ENCODE measurements around the gene GAP43. TPM values are rescaled to one million over a fixed set of nuclear protein-coding genes. Genes with fewer than 3 reads are reported as not detected.

The GAP43 gene
- total and polyA plus RNA-seq, 2 donors: 0.42 to 0.68 TPM

- no peaks in the 10 kb centered on the region for H3K9me3 ChIP-seq (ENCODE audit: control insufficient read depth in 2 of 2, insufficient read depth in 1 of 2, low read length in 1 of 2)
- no peak for DNase-seq (ENCODE audit: low read depth in 6 of 9, low spot score in 9 of 9)
- H3K36me3 ChIP-seq (ENCODE audit: control insufficient read depth in 2 of 2, insufficient read depth in 2 of 2, low read length in 1 of 2): no peaks in the 10 kb centered on the region
- H3K4me3 ChIP-seq (ENCODE audit: low read length in 2 of 2): no peak overlapping the region
- H3K27ac ChIP-seq (ENCODE audit: low read depth in 1 of 2, low read length in 1 of 2): no peak overlapping the region
- no peaks in the 10 kb centered on the region for H3K4me1 ChIP-seq (ENCODE audit: control insufficient read depth in 2 of 2, insufficient read depth in 2 of 2, low read length in 2 of 2)
- no peaks in the 10 kb centered on the region for H3K27me3 ChIP-seq (ENCODE audit: control insufficient read depth in 2 of 2, insufficient read depth in 1 of 2, low read length in 1 of 2)
- WGBS: 95% methylated on average over 7 of the region's 7 CpGs
These were observed 74.1 kb downstream of the GAP43 start for GRCh38 chr3:115697263-115698053.

DNA sequence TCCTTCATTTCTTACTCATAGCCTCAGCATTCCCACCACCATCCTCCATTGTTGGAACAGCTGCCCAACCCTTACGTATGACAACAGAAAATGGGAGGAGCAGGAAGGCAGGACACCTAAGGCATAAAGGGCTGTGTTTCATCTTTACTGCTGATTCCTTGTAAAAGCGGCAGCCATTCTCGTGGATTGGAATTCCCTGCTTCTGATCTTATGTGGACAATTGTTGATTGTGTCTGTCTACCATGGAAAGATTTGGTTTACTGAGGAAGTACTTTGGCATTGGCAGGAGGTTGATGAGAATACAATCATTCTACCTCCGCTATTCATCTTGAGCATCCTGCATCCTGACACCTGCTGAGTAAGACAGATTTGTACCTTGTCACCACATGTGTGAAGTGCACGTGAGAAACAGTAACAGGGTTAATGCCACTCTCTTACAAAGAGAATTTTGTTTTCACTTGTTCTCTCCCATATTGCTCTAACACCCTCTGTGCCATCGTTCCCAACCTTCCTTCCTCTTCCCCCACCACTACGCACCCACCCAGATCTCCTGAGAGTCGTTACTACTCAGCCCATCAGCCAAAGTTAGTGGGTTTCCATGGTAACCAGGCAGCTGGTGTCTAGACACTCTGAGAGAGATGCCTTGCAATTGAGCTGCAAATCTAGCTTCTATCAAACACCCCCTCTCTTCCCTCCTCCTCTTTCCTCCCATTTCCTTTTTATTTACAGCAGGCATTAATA lies 75.7 kb downstream of the GAP43 start:
- peak in 1 of 9 donors; percentile 4 for DNase-seq (ENCODE audit: low read depth in 6 of 9, low spot score in 9 of 9)
- no peak overlapping the region for H3K27ac ChIP-seq (ENCODE audit: low read depth in 1 of 2, low read length in 1 of 2)

DNA sequence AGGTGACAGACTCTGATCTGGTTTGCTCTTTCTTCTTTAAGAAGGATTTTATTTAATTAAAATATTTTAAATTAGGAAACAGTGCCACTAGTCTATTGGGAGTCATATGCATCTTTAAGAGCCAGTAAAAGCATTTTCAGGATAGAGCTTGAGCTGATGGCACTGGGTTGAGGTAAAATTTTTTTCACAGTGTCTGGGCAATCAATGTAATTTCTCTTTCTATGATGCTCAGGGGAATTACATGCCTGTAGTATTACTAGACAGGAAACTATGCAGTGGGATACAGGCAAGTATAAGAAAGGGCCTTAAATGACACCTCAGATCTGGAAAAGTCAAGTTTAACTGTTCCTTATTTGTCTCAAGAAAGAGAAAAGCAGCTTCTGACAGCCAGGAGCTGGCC lies 76.4 kb downstream of the GAP43 start:
- H3K4me3 ChIP-seq (ENCODE audit: low read length in 2 of 2): no peak overlapping the region
- no peak overlapping the region for H3K27ac ChIP-seq (ENCODE audit: low read depth in 1 of 2, low read length in 1 of 2)
- H3K9me3 ChIP-seq (ENCODE audit: control insufficient read depth in 2 of 2, insufficient read depth in 1 of 2, low read length in 1 of 2): no peaks in the 10 kb centered on the region
- H3K4me1 ChIP-seq (ENCODE audit: control insufficient read depth in 2 of 2, insufficient read depth in 2 of 2, low read length in 2 of 2): no peaks in the 10 kb centered on the region
- DNase-seq (ENCODE audit: low read depth in 6 of 9, low spot score in 9 of 9): no peak
- no peaks in the 10 kb centered on the region for H3K27me3 ChIP-seq (ENCODE audit: control insufficient read depth in 2 of 2, insufficient read depth in 1 of 2, low read length in 1 of 2)
- H3K36me3 ChIP-seq (ENCODE audit: control insufficient read depth in 2 of 2, insufficient read depth in 2 of 2, low read length in 1 of 2): no peaks in the 10 kb centered on the region

More for the DNA sequence above, 75.7 kb downstream of the GAP43 start:
- no peaks in the 10 kb centered on the region for H3K36me3 ChIP-seq (ENCODE audit: control insufficient read depth in 2 of 2, insufficient read depth in 2 of 2, low read length in 1 of 2)
- 67% methylated on average over 8 of the region's 8 CpGs for WGBS
- H3K4me1 ChIP-seq (ENCODE audit: control insufficient read depth in 2 of 2, insufficient read depth in 2 of 2, low read length in 2 of 2): no peaks in the 10 kb centered on the region
- H3K9me3 ChIP-seq (ENCODE audit: control insufficient read depth in 2 of 2, insufficient read depth in 1 of 2, low read length in 1 of 2): no peaks in the 10 kb centered on the region
- H3K4me3 ChIP-seq (ENCODE audit: low read length in 2 of 2): no peak overlapping the region
- H3K27me3 ChIP-seq (ENCODE audit: control insufficient read depth in 2 of 2, insufficient read depth in 1 of 2, low read length in 1 of 2): no peaks in the 10 kb centered on the region

- H3K9me3 ChIP-seq (ENCODE audit: control insufficient read depth in 2 of 2, insufficient read depth in 1 of 2, low read length in 1 of 2): no peaks in the 10 kb centered on the region
- no peaks in the 10 kb centered on the region for H3K4me1 ChIP-seq (ENCODE audit: control insufficient read depth in 2 of 2, insufficient read depth in 2 of 2, low read length in 2 of 2)
- no peak overlapping the region for H3K27ac ChIP-seq (ENCODE audit: low read depth in 1 of 2, low read length in 1 of 2)
- H3K36me3 ChIP-seq (ENCODE audit: control insufficient read depth in 2 of 2, insufficient read depth in 2 of 2, low read length in 1 of 2): no peaks in the 10 kb centered on the region
- 99% methylated on average over 2 of the region's 2 CpGs for WGBS
- DNase-seq (ENCODE audit: low read depth in 6 of 9, low spot score in 9 of 9): no peak
- H3K27me3 ChIP-seq (ENCODE audit: control insufficient read depth in 2 of 2, insufficient read depth in 1 of 2, low read length in 1 of 2): no peaks in the 10 kb centered on the region
- H3K4me3 ChIP-seq (ENCODE audit: low read length in 2 of 2): no peak overlapping the region
These were observed 79.3 kb downstream of the GAP43 start for GRCh38 chr3:115702598-115702997.

DNA sequence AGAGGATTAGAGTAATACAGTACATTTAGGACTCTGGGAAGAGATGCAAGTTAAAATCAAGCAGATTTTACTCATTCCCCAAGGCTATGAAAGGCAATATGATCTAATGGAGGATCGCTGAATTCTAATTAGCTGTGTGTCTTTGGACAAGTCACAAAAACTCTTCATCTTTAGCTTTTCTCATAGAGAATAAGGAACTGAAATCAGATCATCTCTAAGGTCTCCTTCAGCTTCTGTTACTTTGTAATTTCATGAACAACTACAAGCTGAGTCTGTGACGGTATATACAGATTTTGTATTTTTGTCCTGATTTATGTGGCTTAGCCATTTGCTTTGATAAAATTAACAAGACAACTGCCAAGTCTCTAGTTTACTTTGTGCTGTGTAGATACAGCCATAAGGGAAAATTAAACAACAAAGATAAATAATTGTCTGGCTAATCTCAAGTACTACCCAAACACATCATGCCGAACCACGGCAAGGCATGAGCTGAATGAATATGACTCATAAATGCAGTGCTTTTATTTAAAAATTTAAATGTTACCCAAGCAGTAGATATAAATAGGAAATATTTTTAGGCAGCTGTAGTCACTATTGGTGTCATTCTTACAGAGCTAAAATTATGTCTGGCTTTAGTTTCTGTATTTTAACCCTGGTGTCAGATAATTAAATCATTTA lies 81.5 kb downstream of the GAP43 start:
- DNase-seq (ENCODE audit: low read depth in 6 of 9, low spot score in 9 of 9): no peak
- Histone ChIP-seq H3K27ac (ENCODE audit: low read depth in 1 of 2, low read length in 1 of 2) (no peak overlapping the region), H3K4me1 (ENCODE audit: control insufficient read depth in 2 of 2, insufficient read depth in 2 of 2, low read length in 2 of 2) (no peaks in the 10 kb centered on the region), H3K36me3 (ENCODE audit: control insufficient read depth in 2 of 2, insufficient read depth in 2 of 2, low read length in 1 of 2) (no peaks in the 10 kb centered on the region), H3K27me3 (ENCODE audit: control insufficient read depth in 2 of 2, insufficient read depth in 1 of 2, low read length in 1 of 2) (no peaks in the 10 kb centered on the region), H3K9me3 (ENCODE audit: control insufficient read depth in 2 of 2, insufficient read depth in 1 of 2, low read length in 1 of 2) (no peaks in the 10 kb centered on the region), H3K4me3 (ENCODE audit: low read length in 2 of 2) (no peak overlapping the region)
- WGBS: 97% methylated on average over 4 of the region's 4 CpGs

DNA sequence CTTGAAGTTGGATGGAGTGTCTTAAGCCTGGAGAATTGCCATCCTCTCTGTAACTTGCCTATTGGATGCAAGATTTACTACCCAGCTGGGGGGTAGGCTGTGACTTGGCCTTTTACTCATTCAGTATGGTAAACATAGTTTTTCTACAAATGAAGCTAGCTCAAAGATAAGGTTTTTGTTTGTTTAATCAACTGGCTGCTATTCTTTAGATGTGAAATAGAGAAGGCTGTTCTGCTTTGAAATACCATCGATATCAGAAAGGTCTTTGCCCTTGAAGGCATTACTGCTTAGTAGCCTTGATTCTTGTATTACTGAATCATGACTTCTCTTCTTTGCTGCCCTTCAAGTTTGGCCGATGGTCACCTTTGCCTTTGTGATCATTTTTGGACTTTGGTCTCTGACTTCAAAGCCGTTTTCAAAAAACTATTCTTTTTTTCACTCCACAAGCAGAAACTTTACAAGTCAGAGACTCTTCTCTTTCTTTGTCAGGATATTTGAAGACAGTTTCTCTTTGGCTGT lies 83.1 kb downstream of the GAP43 start:
- DNase-seq (ENCODE audit: low read depth in 6 of 9, low spot score in 9 of 9): no peak
- Histone ChIP-seq H3K36me3 (ENCODE audit: control insufficient read depth in 2 of 2, insufficient read depth in 2 of 2, low read length in 1 of 2) (no peaks in the 10 kb centered on the region), H3K27me3 (ENCODE audit: control insufficient read depth in 2 of 2, insufficient read depth in 1 of 2, low read length in 1 of 2) (no peaks in the 10 kb centered on the region), H3K4me1 (ENCODE audit: control insufficient read depth in 2 of 2, insufficient read depth in 2 of 2, low read length in 2 of 2) (no peaks in the 10 kb centered on the region), H3K9me3 (ENCODE audit: control insufficient read depth in 2 of 2, insufficient read depth in 1 of 2, low read length in 1 of 2) (no peaks in the 10 kb centered on the region), H3K4me3 (ENCODE audit: low read length in 2 of 2) (no peak overlapping the region), H3K27ac (ENCODE audit: low read depth in 1 of 2, low read length in 1 of 2) (no peak overlapping the region)
- WGBS: 95% methylated on average over 3 of the region's 3 CpGs

DNA sequence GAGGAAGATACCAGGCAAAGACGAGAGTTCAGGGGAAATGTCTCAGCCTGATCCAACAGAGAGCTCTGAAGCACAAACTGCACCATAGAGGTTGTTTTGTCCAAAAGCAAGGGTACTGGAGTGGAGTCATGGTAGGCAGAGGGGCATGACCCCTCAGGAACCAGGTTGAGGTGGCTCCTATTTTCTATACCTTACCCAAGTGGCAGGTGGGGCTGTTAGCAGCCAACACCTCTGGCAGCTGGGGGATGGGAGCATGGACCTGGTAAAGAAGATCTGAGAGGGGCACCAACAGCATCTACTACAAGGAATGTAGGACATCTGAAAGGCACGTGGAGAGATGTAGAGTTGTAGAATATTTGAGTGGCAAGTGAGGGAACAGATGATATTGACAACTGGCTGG lies 85.2 kb downstream of the GAP43 start:
- H3K4me3 ChIP-seq (ENCODE audit: low read length in 2 of 2): no peak overlapping the region
- no peaks in the 10 kb centered on the region for H3K27me3 ChIP-seq (ENCODE audit: control insufficient read depth in 2 of 2, insufficient read depth in 1 of 2, low read length in 1 of 2)
- H3K9me3 ChIP-seq (ENCODE audit: control insufficient read depth in 2 of 2, insufficient read depth in 1 of 2, low read length in 1 of 2): no peaks in the 10 kb centered on the region
- WGBS: 78% methylated on average over 2 of the region's 2 CpGs
- DNase-seq (ENCODE audit: low read depth in 6 of 9, low spot score in 9 of 9): no peak
- no peaks in the 10 kb centered on the region for H3K36me3 ChIP-seq (ENCODE audit: control insufficient read depth in 2 of 2, insufficient read depth in 2 of 2, low read length in 1 of 2)
- H3K4me1 ChIP-seq (ENCODE audit: control insufficient read depth in 2 of 2, insufficient read depth in 2 of 2, low read length in 2 of 2): no peaks in the 10 kb centered on the region
- no peak overlapping the region for H3K27ac ChIP-seq (ENCODE audit: low read depth in 1 of 2, low read length in 1 of 2)

GRCh38 chr3:115709093-115709492 lies 85.8 kb downstream of the GAP43 start:
- no peak for DNase-seq (ENCODE audit: low read depth in 6 of 9, low spot score in 9 of 9)
- Histone ChIP-seq H3K4me1 (ENCODE audit: control insufficient read depth in 2 of 2, insufficient read depth in 2 of 2, low read length in 2 of 2) (no peaks in the 10 kb centered on the region), H3K27me3 (ENCODE audit: control insufficient read depth in 2 of 2, insufficient read depth in 1 of 2, low read length in 1 of 2) (no peaks in the 10 kb centered on the region), H3K9me3 (ENCODE audit: control insufficient read depth in 2 of 2, insufficient read depth in 1 of 2, low read length in 1 of 2) (no peaks in the 10 kb centered on the region), H3K4me3 (ENCODE audit: low read length in 2 of 2) (no peak overlapping the region), H3K36me3 (ENCODE audit: control insufficient read depth in 2 of 2, insufficient read depth in 2 of 2, low read length in 1 of 2) (no peaks in the 10 kb centered on the region), H3K27ac (ENCODE audit: low read depth in 1 of 2, low read length in 1 of 2) (no peak overlapping the region)
- WGBS: 91% methylated on average over 3 of the region's 3 CpGs

DNA sequence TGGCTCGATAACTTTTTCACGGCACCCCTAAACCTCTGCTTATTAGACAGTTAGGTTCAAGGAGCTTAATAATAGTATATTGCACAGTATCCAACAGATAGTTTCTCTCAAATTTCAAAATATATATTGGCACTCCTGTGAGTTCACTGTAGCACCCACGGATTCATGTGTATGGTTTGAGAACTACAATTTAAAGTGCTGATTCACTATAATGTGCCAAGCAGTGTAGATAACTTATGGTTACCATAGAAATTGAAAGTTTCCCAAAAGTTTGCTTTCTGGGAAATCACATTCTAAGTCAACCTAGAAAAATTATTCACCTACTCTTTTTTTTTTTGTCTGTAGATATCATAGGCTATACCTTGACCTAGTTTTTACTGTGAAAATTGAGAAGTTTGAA lies 86.6 kb downstream of the GAP43 start:
- H3K27ac ChIP-seq (ENCODE audit: low read depth in 1 of 2, low read length in 1 of 2): no peak overlapping the region

More for the DNA sequence above, 86.6 kb downstream of the GAP43 start:
- DNase-seq (ENCODE audit: low read depth in 6 of 9, low spot score in 9 of 9): no peak
- Histone ChIP-seq H3K27me3 (ENCODE audit: control insufficient read depth in 2 of 2, insufficient read depth in 1 of 2, low read length in 1 of 2) (no peaks in the 10 kb centered on the region), H3K9me3 (ENCODE audit: control insufficient read depth in 2 of 2, insufficient read depth in 1 of 2, low read length in 1 of 2) (no peaks in the 10 kb centered on the region), H3K36me3 (ENCODE audit: control insufficient read depth in 2 of 2, insufficient read depth in 2 of 2, low read length in 1 of 2) (no peaks in the 10 kb centered on the region), H3K4me1 (ENCODE audit: control insufficient read depth in 2 of 2, insufficient read depth in 2 of 2, low read length in 2 of 2) (no peaks in the 10 kb centered on the region), H3K4me3 (ENCODE audit: low read length in 2 of 2) (no peak overlapping the region)
- WGBS: 89% methylated on average over 3 of the region's 3 CpGs
